Adrenal gland (tissue), 5 donors: Measurements from ENCODE around the gene SOX1.

ENCODE experiments used
- CTCF ChIP-seq, 6 experiments: fragments of 450-650 bp in 4 of 6; fragments of 200-600 bp in 2 of 6; sonication (generic) in 1 of 6; IDR thresholded peaks; 1 replicate in 5 of 6; 2 replicates in 1 of 6; pipeline versions ENCODE4 v1.5.1 to v1.8.0; 2016 to 2021; ENCODE audit warnings: antibody characterized with exemption in 6 of 6, mild to moderate bottlenecking in 2 of 6, moderate library complexity in 1 of 6
- POLR2A ChIP-seq, 2 donors: fragments of 450-650 bp; IDR thresholded peaks; one replicate each; pipeline ENCODE4 v1.6.1; 2017; ENCODE audit warnings: antibody characterized with exemption in 2 of 2, mild to moderate bottlenecking in 2 of 2, moderate library complexity in 1 of 2
- donor health status: DM: no; HTN: no; CAD: no.

- TF ChIP-seq CTCF (IDR thresholded peaks at IDR 0.05) (no peak), POLR2A (IDR thresholded peaks at IDR 0.05) (no peak)
Observed at GRCh38 chr13:112115403-112116091, 48.6 kb downstream of the SOX1 start.
